ENCODE data around the gene UBE3C. TPM values are rescaled to one million over a fixed set of nuclear protein-coding genes. Genes with fewer than 3 reads are reported as not detected.

UBE3C gene
- total and polyA plus RNA-seq, 9 of the 15 experiments (the other 6 are each of a cell fraction or from before 2014, with no cell fraction given) = 9.6 to 91.7 (median 75.4) TPM

DNA sequence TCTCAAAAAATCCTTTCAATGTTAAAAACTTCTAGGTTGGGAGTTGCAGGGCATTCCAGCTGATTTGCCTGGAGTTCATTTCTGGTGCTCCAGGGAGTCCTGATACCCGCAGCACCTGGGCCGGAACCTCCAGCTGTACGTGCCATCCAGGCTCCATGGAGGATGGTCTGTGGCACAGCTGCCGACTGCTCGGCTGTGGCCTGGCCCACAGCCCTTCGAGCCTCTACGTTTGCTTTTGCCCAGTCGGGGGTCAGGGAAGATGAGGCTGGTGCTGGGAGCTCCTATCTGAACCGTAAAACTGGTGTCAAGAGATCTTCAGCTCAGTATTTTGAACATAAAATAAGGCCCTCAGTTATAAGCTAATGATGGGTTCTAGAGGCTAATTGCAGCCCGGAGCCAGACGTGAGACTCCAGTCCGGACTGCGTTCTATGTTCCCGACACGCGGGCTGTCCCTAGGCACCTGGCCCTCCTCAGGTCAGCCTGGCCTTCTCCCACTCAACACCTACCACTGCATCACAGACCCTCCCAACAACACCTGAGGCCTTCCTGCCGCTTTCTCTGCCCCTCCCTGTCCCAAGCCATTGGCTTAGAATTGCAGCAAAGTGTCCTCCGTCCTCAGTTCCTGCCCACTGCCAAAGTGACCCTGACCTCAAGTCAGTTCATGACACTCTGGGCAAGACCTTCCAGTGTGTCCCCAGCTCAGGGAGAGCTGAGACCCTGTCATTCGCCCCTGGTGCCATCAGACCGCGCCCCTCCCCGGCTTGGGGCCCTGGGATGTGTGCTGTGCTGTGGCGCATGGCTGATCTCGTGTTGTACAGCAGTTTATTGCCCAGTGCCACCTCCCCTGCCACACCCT is 133.9 kb downstream of the UBE3C start (continued):
- TF ChIP-seq, protein P1, sequence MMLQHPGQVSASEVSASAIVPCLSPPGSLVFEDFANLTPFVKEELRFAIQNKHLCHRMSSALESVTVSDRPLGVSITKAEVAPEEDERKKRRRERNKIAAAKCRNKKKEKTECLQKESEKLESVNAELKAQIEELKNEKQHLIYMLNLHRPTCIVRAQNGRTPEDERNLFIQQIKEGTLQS (IDR thresholded peaks at IDR 0.05) = no peak
- TF ChIP-seq, protein P1 (CRISPR knock-in tag; conservative IDR thresholded peaks at IDR 0.05) = no peak
- no peak for TF ChIP-seq ZNF444 (CRISPR knock-in tag; IDR thresholded peaks at IDR 0.05)
- TF ChIP-seq KAT8 (IDR thresholded peaks at IDR 0.05; ENCODE audit: low read depth) = no peak

- peaks cover 4 to 26% of the 10 kb centered on the region in 2 experiments; a peak in 4 of 5 replicates for H3K4me1 ChIP-seq (replicated peaks in 1 of 2; ENCODE audit: control insufficient read depth in 2 of 2, insufficient read depth in 2 of 2, low read length in 2 of 2)
- H3K79me2 ChIP-seq (ENCODE audit: control insufficient read depth, insufficient read depth, low read length) = no peaks in the 10 kb centered on the region
- peak overlapping the region; percentile 2; the same call in 1 of the 2 replicates for H3K4me2 ChIP-seq (ENCODE audit: insufficient read depth, low read length)
- H3K27me3 ChIP-seq (ENCODE audit: control insufficient read depth in 2 of 2, insufficient read depth in 2 of 2, low read length in 2 of 2) = peaks cover 0 to 6% of the 10 kb centered on the region in 2 experiments; a peak in 3 of 5 replicates
- H4K20me1 ChIP-seq (replicated peaks; ENCODE audit: control insufficient read depth, insufficient read depth, low read length) = peaks cover 3% of the 10 kb centered on the region
- ChIA-PET CTCF (ENCODE audit: low intra/inter-chr PET ratio) (interaction anchor here (0.7 to 1.4 kb wide), 6 partner anchors 35 to 365 kb away, joined by 3 to 8 read pairs (median 4); no protein-coding TSS in a partner anchor), POLR2A (interaction anchor here (0.6 to 1.3 kb wide), 6 partner anchors 10 to 549 kb away, joined by 3 to 6 read pairs (median 3); no protein-coding TSS in a partner anchor)
- intact Hi-C loops (cut with micrococcal nuclease) = loop anchor here (2.0 to 5.0 kb wide), 4 partner anchors 69 to 1476 kb away; no protein-coding TSS in a partner anchor
- 11% methylated on average over 23 of the region's 23 CpGs for WGBS (ENCODE audit: insufficient coverage, low coverage, missing lambda C conversion rate)
- FAIRE-seq (peak; percentile 78), ATAC-seq (peak; percentile 92), DNase-seq (ENCODE audit: extremely low read depth in 1 of 4, low spot score in 3 of 4) (peak; percentile 89 to 99 (median 98))
- H3K27ac ChIP-seq (ENCODE audit: extremely low read depth, low read depth, low read length) = no peak overlapping the region
- in situ Hi-C loops (cut with MboI) = loop anchor here (10.0 kb wide), 1 partner anchor 1469 kb away; no protein-coding TSS in a partner anchor
- H3K36me3 ChIP-seq (ENCODE audit: control insufficient read depth, insufficient read depth, low read length) = peaks cover 37% of the 10 kb centered on the region; the same call in 2 of the 3 replicates
- no TSS peak for BruUV-seq (replicated peaks)
- no peaks in the 10 kb centered on the region for H3K9me3 ChIP-seq (replicated peaks; ENCODE audit: control insufficient read depth, insufficient read depth, low read depth, low read length)
- peak overlapping the region; percentile 82 for H2AFZ ChIP-seq (ENCODE audit: low read depth, low read length)
- H3K4me3 ChIP-seq = no peak overlapping the region
- H3K9ac ChIP-seq (ENCODE audit: insufficient read depth in 1 of 2, low read depth in 2 of 2, low read length in 2 of 2) = peak overlapping the region in 1 of 2 experiments; percentile 59; a peak in 1 of 4 replicates
- no peaks in the 10 kb centered on the region for H3K9me1 ChIP-seq (ENCODE audit: control insufficient read depth, insufficient read depth, low read length)
- TF ChIP-seq MECOM (CRISPR knock-in tag; IDR thresholded peaks at IDR 0.05) (peak; percentile 22; the same call in 1 of the 2 replicates), SAFB (IDR thresholded peaks at IDR 0.05; ENCODE audit: borderline replicate concordance, low read depth, low read length) (peak; percentile 49; the same call in 1 of the 2 replicates), THRA (IDR thresholded peaks at IDR 0.05) (no peak), STAG1 (CRISPR knock-in tag; IDR thresholded peaks at IDR 0.05; ENCODE audit: borderline replicate concordance) (peak; percentile 98), ELF2 (CRISPR knock-in tag; IDR thresholded peaks at IDR 0.05) (no peak)
- TF ChIP-seq, protein P2, sequence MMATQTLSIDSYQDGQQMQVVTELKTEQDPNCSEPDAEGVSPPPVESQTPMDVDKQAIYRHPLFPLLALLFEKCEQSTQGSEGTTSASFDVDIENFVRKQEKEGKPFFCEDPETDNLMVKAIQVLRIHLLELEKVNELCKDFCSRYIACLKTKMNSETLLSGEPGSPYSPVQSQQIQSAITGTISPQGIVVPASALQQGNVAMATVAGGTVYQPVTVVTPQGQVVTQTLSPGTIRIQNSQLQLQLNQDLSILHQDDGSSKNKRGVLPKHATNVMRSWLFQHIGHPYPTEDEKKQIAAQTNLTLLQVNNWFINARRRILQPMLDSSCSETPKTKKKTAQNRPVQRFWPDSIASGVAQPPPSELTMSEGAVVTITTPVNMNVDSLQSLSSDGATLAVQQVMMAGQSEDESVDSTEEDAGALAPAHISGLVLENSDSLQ (IDR thresholded peaks at IDR 0.05) = no peak
- TF ChIP-seq, protein P3, sequence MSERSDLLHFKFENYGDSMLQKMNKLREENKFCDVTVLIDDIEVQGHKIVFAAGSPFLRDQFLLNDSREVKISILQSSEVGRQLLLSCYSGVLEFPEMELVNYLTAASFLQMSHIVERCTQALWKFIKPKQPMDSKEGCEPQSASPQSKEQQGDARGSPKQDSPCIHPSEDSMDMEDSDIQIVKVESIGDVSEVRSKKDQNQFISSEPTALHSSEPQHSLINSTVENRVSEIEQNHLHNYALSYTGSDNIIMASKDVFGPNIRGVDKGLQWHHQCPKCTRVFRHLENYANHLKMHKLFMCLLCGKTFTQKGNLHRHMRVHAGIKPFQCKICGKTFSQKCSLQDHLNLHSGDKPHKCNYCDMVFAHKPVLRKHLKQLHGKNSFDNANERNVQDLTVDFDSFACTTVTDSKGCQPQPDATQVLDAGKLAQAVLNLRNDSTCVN (CRISPR knock-in tag; IDR thresholded peaks at IDR 0.05) = 0 out of 2 replicates have a peak, but pooled peaks have one; percentile 13
- TF ChIP-seq, protein P4, sequence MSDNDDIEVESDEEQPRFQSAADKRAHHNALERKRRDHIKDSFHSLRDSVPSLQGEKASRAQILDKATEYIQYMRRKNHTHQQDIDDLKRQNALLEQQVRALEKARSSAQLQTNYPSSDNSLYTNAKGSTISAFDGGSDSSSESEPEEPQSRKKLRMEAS (CRISPR knock-in tag; IDR thresholded peaks at IDR 0.05) = peak; percentile 87
These were observed 134.7 kb downstream of the UBE3C start for GRCh38 chr7:157273208-157274093.

Measured in K562 (cell line).